A673 (cell line): ENCODE results near the gene SCD5. TPM values are rescaled to one million over a fixed set of nuclear protein-coding genes. Genes with fewer than 3 reads are reported as not detected.

ENCODE experiments used
- BruUV-seq: library from RNA; stranded (reverse); fragments of 400-500 nt; replicated peaks from 2 replicates; lab custom pipeline; 2021; lab: Mats Ljungman, UMichigan
- CTCF ChIA-PET: fragments of 300-600 bp; sonication (Branson Sonifier 250); formaldehyde crosslinking; loops from one replicate; lab custom pipeline; 2022; ENCODE audit warnings: antibody characterized with exemption; lab: Charles Lee
- POLR2A ChIA-PET: fragments of 300-600 bp; sonication (Branson Sonifier 250); formaldehyde crosslinking; loops from one replicate; lab custom pipeline; 2022; ENCODE audit warnings: antibody characterized with exemption; ENCODE audit not compliant: low non-redundant PET; lab: Charles Lee
- DNase-seq: peaks from one replicate; pipeline ENCODE4 v3.0.0-alpha.2; 2015; ENCODE audit warnings: low spot score
- H3K27ac ChIP-seq: fragments of 200-600 bp; sonication (generic); 2 replicates; pipeline ENCODE4 v1.5.1; 2016; ENCODE audit warnings: mixed run types, low read depth, mild to moderate bottlenecking, mixed read lengths, antibody characterized with exemption, low read length; ENCODE audit not compliant: poor library complexity, severe bottlenecking
- H3K27me3 ChIP-seq: fragments of 200-600 bp; sonication (generic); replicated peaks from 2 replicates; pipeline ENCODE4 v1.6.1; 2017; ENCODE audit warnings: mixed run types, low read depth, mild to moderate bottlenecking, mixed read lengths, antibody characterized with exemption, low read length; ENCODE audit not compliant: insufficient read depth, poor library complexity
- H3K36me3 ChIP-seq: fragments of 200-600 bp; sonication (generic); 2 replicates; pipeline ENCODE4 v1.6.1; 2016; ENCODE audit warnings: mixed run types, mild to moderate bottlenecking, mixed read lengths, antibody characterized with exemption, low read length; ENCODE audit not compliant: insufficient read depth, poor library complexity, severe bottlenecking
- H3K4me1 ChIP-seq: fragments of 200-600 bp; sonication (generic); 2 replicates; pipeline ENCODE4 v1.6.1; 2017; ENCODE audit warnings: mixed run types, mild to moderate bottlenecking, mixed read lengths, antibody characterized with exemption, low read length; ENCODE audit not compliant: insufficient read depth, poor library complexity, severe bottlenecking
- H3K4me3 ChIP-seq: fragments of 200-600 bp; sonication (generic); 2 replicates; pipeline ENCODE4 v1.5.1; 2016; ENCODE audit warnings: low read depth, mixed run types, mild to moderate bottlenecking, mixed read lengths, low read length; ENCODE audit not compliant: poor library complexity, severe bottlenecking
- H3K9me3 ChIP-seq: fragments of 200-600 bp; sonication (generic); 2 replicates; pipeline ENCODE4 v1.6.1; 2016; ENCODE audit warnings: mixed run types, low read depth, mild to moderate bottlenecking, mixed read lengths, antibody characterized with exemption, low read length; ENCODE audit not compliant: poor library complexity, severe bottlenecking
- CTCF ChIP-seq: fragments of 300-800, 200-600 bp; sonication (generic); conservative IDR thresholded peaks from 2 replicates; pipeline ENCODE4 v1.5.1; 2017; ENCODE audit warnings: low read depth, mild to moderate bottlenecking, antibody characterized with exemption, low read length, moderate library complexity, mixed read lengths
- EZH2 ChIP-seq: fragments of 200-600 bp; sonication (generic); IDR thresholded peaks from 2 replicates; pipeline ENCODE4 v1.6.1; 2017; ENCODE audit warnings: borderline replicate concordance, low read depth, mild to moderate bottlenecking, mixed read lengths, antibody characterized with exemption, low read length; ENCODE audit not compliant: poor library complexity, severe bottlenecking
- intact Hi-C: fragments of 100-400 bp; cut with micrococcal nuclease; formaldehyde crosslinking; loops from one replicate; pipeline ENCODE4 v1.10.0; 2022; ENCODE audit not compliant: unreplicated experiment
- total RNA-seq: library from RNA; stranded (reverse); gene quantifications from 2 replicates; pipeline ENCODE4 v1.2.3, GENCODE V29; 2021

Gene SCD5
- total RNA-seq, 1 experiment from 2014 or later = 15.8 TPM

GRCh38 chr4:82810176-82810575, 11.6 kb upstream of the SCD5 start:
- intact Hi-C loops = loop anchor here (10.0 kb wide), 1 partner anchor 85 kb away; no protein-coding TSS in a partner anchor
- no peaks in the 10 kb centered on the region for H3K27me3 ChIP-seq
- no peaks in the 10 kb centered on the region for H3K9me3 ChIP-seq
- POLR2A ChIA-PET = no interaction called here
- BruUV-seq = no TSS peak
- H3K27ac ChIP-seq = peak overlapping the region; percentile 55
- TF ChIP-seq CTCF = no peak
- no peak for TF ChIP-seq EZH2
- H3K36me3 ChIP-seq = no peaks in the 10 kb centered on the region
- CTCF ChIA-PET = no interaction called here
- no peak overlapping the region for H3K4me3 ChIP-seq
- peak; percentile 58 for DNase-seq
- peaks cover 32% of the 10 kb centered on the region for H3K4me1 ChIP-seq

DNA sequence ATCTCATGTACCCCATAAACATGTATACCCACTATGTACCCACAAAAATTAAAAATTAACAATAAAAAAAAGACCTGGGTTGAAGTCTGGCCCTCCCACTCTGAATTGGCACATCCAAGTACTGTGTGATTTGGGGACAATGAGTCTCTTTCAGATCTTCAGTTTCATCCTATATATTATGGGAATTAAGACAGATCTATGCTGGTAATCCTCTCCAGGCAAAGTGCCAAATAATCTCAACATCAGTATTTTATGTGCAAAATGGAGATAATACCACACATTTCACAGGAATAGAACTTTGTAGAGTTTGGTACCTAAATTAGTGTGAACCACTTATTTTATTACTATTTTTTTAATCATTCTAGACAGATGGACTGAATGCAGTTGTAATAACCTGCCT, 11.0 kb upstream of the SCD5 start:
- H3K4me1 ChIP-seq = peaks cover 31% of the 10 kb centered on the region
- H3K27me3 ChIP-seq = no peaks in the 10 kb centered on the region
- ChIA-PET POLR2A (no interaction called here), CTCF (no interaction called here)
- no peaks in the 10 kb centered on the region for H3K9me3 ChIP-seq
- no TSS peak for BruUV-seq
- H3K4me3 ChIP-seq = no peak overlapping the region
- H3K36me3 ChIP-seq = no peaks in the 10 kb centered on the region
- TF ChIP-seq EZH2 (no peak), CTCF (no peak)
- intact Hi-C loops = loop anchor here (10.0 kb wide), 2 partner anchors 85 to 345 kb away; no protein-coding TSS in a partner anchor
- peak; percentile 68 for DNase-seq
- H3K27ac ChIP-seq = peak overlapping the region; percentile 55

DNA sequence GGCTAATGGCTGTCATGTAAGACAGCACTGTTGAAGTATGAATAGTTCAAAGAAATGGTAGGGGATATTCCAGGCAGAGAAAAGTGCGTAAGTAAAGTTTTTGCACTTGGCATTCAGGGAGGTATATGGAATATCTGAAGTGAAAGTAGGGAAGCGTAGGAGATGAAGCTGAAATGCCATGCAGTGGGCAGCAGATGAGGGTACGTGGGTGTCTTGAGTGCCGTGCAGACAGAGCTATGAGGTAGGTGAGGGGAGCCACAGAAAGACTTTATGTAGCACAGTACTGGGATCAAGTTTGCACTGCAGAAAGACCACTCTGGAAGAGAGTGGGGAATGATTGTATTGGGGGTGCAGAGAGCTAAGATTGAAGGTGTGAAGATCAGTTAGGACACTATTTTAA, 5.2 kb upstream of the SCD5 start:
- POLR2A ChIA-PET = no interaction called here

More for the DNA sequence above, 5.2 kb upstream of the SCD5 start:
- no peaks in the 10 kb centered on the region for H3K9me3 ChIP-seq
- CTCF ChIA-PET = no interaction called here
- H3K36me3 ChIP-seq = no peaks in the 10 kb centered on the region
- no peak for DNase-seq
- H3K4me3 ChIP-seq = no peak overlapping the region
- intact Hi-C loops = loop anchor here (10.0 kb wide), 1 partner anchor 339 kb away; no protein-coding TSS in a partner anchor
- TF ChIP-seq CTCF (no peak), EZH2 (no peak)
- H3K4me1 ChIP-seq = no peaks in the 10 kb centered on the region
- H3K27ac ChIP-seq = no peak overlapping the region
- no TSS peak for BruUV-seq
- H3K27me3 ChIP-seq = no peaks in the 10 kb centered on the region
